Bronchial epithelial cell (primary cell): Measurements from ENCODE around the gene PRICKLE2. TPM values are rescaled to one million over a fixed set of nuclear protein-coding genes. Genes with fewer than 3 reads are reported as not detected.

Source experiments
- DNase-seq: peaks from one replicate; pipeline ENCODE4 v3.0.0-alpha.2; 2010; ENCODE audit warnings: low read depth
- FAIRE-seq: peaks from 2 replicates; lab custom pipeline; 2011; peaks lifted over from hg19 to GRCh38; lab: Jason Lieb, UNC
- H3K27me3 ChIP-seq: 2 replicates; pipeline ENCODE4 v1.5.1; 2011; ENCODE audit warnings: low read length; ENCODE audit not compliant: control insufficient read depth, insufficient read depth
- H3K36me3 ChIP-seq: 2 replicates; pipeline ENCODE4 v1.5.1; 2011; ENCODE audit warnings: low read length; ENCODE audit not compliant: control insufficient read depth, insufficient read depth
- H3K4me3 ChIP-seq: 2 replicates; pipeline ENCODE4 v1.5.1; 2011; ENCODE audit warnings: mild to moderate bottlenecking, low read depth, low read length, control low read depth
- CTCF ChIP-seq: IDR thresholded peaks from 2 replicates; pipeline ENCODE4 v1.5.1; 2011; ENCODE audit warnings: mild to moderate bottlenecking, moderate library complexity, low read length, control low read depth, inconsistent platforms; ENCODE audit not compliant: insufficient read depth, severe bottlenecking
- total RNA-seq: library from RNA; depleted of rRNA; stranded (reverse); fragments of >200 nt; gene quantifications from 2 replicates; pipeline ENCODE4 v1.2.1, GENCODE V29; 2014

PRICKLE2 gene
- total RNA-seq, 1 donor from 2014 or later, result 2.4 TPM

GRCh38 chr3:64239841-64240240 is 14.6 kb upstream of the PRICKLE2 start:
- FAIRE-seq, result no peak
- no peak for TF ChIP-seq CTCF
- Histone ChIP-seq H3K27me3 (no peaks in the 10 kb centered on the region), H3K4me3 (no peak overlapping the region), H3K36me3 (no peaks in the 10 kb centered on the region)
- DNase-seq, result no peak

GRCh38 chr3:64238971-64239667 is 13.9 kb upstream of the PRICKLE2 start:
- FAIRE-seq, result no peak
- no peaks in the 10 kb centered on the region for H3K36me3 ChIP-seq
- DNase-seq, result peak; percentile 79
- H3K4me3 ChIP-seq, result no peak overlapping the region
- H3K27me3 ChIP-seq, result no peaks in the 10 kb centered on the region
- no peak for TF ChIP-seq CTCF

- Histone ChIP-seq H3K27me3 (no peaks in the 10 kb centered on the region), H3K4me3 (no peak overlapping the region), H3K36me3 (no peaks in the 10 kb centered on the region)
- no peak for TF ChIP-seq CTCF
- FAIRE-seq (no peak), DNase-seq (no peak)
Observed at GRCh38 chr3:64237083-64237482, 11.8 kb upstream of the PRICKLE2 start.

GRCh38 chr3:64235605-64236004 is 10.3 kb upstream of the PRICKLE2 start:
- Histone ChIP-seq H3K36me3 (no peaks in the 10 kb centered on the region), H3K27me3 (no peaks in the 10 kb centered on the region), H3K4me3 (no peak overlapping the region)
- FAIRE-seq, result no peak
- DNase-seq, result no peak
- TF ChIP-seq CTCF, result no peak

- H3K36me3 ChIP-seq, result no peaks in the 10 kb centered on the region
- no peaks in the 10 kb centered on the region for H3K27me3 ChIP-seq
- H3K4me3 ChIP-seq, result no peak overlapping the region
- no peak for TF ChIP-seq CTCF
- DNase-seq, result no peak
- no peak for FAIRE-seq
Observed at GRCh38 chr3:64234571-64234970, 9.3 kb upstream of the PRICKLE2 start.

- Histone ChIP-seq H3K36me3 (no peaks in the 10 kb centered on the region), H3K27me3 (no peaks in the 10 kb centered on the region), H3K4me3 (no peak overlapping the region)
- FAIRE-seq (no peak), DNase-seq (no peak)
- TF ChIP-seq CTCF, result no peak
Observed at GRCh38 chr3:64232821-64233220, 7.6 kb upstream of the PRICKLE2 start.
